GM12878 (cell line): ENCODE results near the gene CACNA2D2. TPM values are rescaled to one million over a fixed set of nuclear protein-coding genes. Genes with fewer than 3 reads are reported as not detected.

Experiments
- ATAC-seq: fragments of 200-7000 bp; cut with Tn5 transposase; 3 replicates; pipeline ENCODE4 v1.9.1; 2020; ENCODE audit warnings: mild to moderate bottlenecking, moderate library complexity
- BruUV-seq: library from RNA; stranded (reverse); fragments of 400-500 nt; replicated peaks from 2 replicates; lab custom pipeline; 2021; lab: Mats Ljungman, UMichigan
- CTCF ChIA-PET: fragments of 300-600 bp; sonication (Branson Sonifier 250); formaldehyde crosslinking; extraction: SDS; loops from one replicate; lab custom pipeline; 2021; ENCODE audit warnings: inconsistent platforms; lab: Yijun Ruan, JAX
- POLR2A ChIA-PET: fragments of 350-600 bp; formaldehyde crosslinking; extraction: SDS; loops from one replicate; lab custom pipeline; 2021; ENCODE audit warnings: inconsistent platforms; lab: Charles Lee
- RAD21 ChIA-PET: fragments of 300-600 bp; sonication (Branson Sonifier 250); formaldehyde crosslinking; loops from one replicate; lab custom pipeline; 2023; ENCODE audit warnings: antibody characterized with exemption; ENCODE audit not compliant: unreplicated experiment; lab: Charles Lee
- SMC1A ChIA-PET: fragments of 300-600 bp; sonication (Branson Sonifier 250); formaldehyde crosslinking; loops from one replicate; lab custom pipeline; 2023; ENCODE audit not compliant: unreplicated experiment, uncharacterized antibody; lab: Charles Lee
- DNase-seq: peaks from one replicate; pipeline ENCODE4 v3.0.0-alpha.2; 2011; ENCODE audit warnings: low read depth, low spot score
- FAIRE-seq: peaks from 3 replicates; lab custom pipeline; 2011; peaks lifted over from hg19 to GRCh38; lab: Jason Lieb, UNC
- H2AFZ ChIP-seq: 2 replicates; pipeline ENCODE4 v1.6.0; 2011; ENCODE audit warnings: low read depth, low read length, control low read depth; ENCODE audit not compliant: control insufficient read depth
- H3K27ac ChIP-seq: 2 replicates; pipeline ENCODE4 v1.5.1; 2011; ENCODE audit warnings: control low read depth; ENCODE audit not compliant: control insufficient read depth, insufficient read depth
- H3K27me3 ChIP-seq, 2 experiments: replicated peaks in 1 of 2; 2 replicates each; pipeline versions ENCODE4 v1.6.0 to v1.6.1; 2011; ENCODE audit warnings: low read length in 1 of 2; ENCODE audit not compliant: control insufficient read depth in 2 of 2, insufficient read depth in 2 of 2
- H3K36me3 ChIP-seq, 2 experiments: 2 replicates each; pipeline ENCODE4 v1.5.1; 2011; ENCODE audit warnings: low read length in 1 of 2; ENCODE audit not compliant: control insufficient read depth in 2 of 2, insufficient read depth in 2 of 2
- H3K4me1 ChIP-seq: 2 replicates; pipeline ENCODE4 v1.6.1; 2011; ENCODE audit warnings: mild to moderate bottlenecking, low read length, moderate library complexity, mixed read lengths; ENCODE audit not compliant: control insufficient read depth, insufficient read depth
- H3K4me2 ChIP-seq: 2 replicates; pipeline ENCODE4 v1.6.0; 2011; ENCODE audit warnings: control low read depth; ENCODE audit not compliant: control insufficient read depth, insufficient read depth
- H3K4me3 ChIP-seq: fragments of 200-600 bp; sonication (generic); 2 replicates; pipeline ENCODE4 v1.5.1; 2016
- H3K79me2 ChIP-seq: 2 replicates; pipeline ENCODE4 v1.6.0; 2011; ENCODE audit warnings: low read length; ENCODE audit not compliant: control insufficient read depth, insufficient read depth
- H3K9ac ChIP-seq: 2 replicates; pipeline ENCODE4 v1.8.0; 2011; ENCODE audit warnings: low read length, control low read depth, mixed read lengths; ENCODE audit not compliant: control insufficient read depth, insufficient read depth
- H3K9me3 ChIP-seq: replicated peaks from 3 replicates; pipeline ENCODE4 v1.5.1; 2011; ENCODE audit warnings: mild to moderate bottlenecking, low read length; ENCODE audit not compliant: control insufficient read depth, insufficient read depth
- H4K20me1 ChIP-seq: 2 replicates; pipeline ENCODE4 v1.6.0; 2011; ENCODE audit not compliant: control insufficient read depth, insufficient read depth
- ATF2 ChIP-seq: IDR thresholded peaks from 2 replicates; pipeline ENCODE4 v1.6.1; 2012; ENCODE audit warnings: low read length, inconsistent platforms
- BHLHE40 ChIP-seq, 2 experiments: fragments of 450-650 bp in 1 of 2; IDR thresholded peaks; 2 replicates each; pipeline ENCODE4 v1.6.1; 2011 to 2017; ENCODE audit warnings: low read depth in 2 of 2, borderline replicate concordance in 1 of 2, improper control_type of control experiment in 1 of 2, low read length in 1 of 2, mild to moderate bottlenecking in 1 of 2
- CHD1 ChIP-seq: IDR thresholded peaks from 2 replicates; pipeline ENCODE4 v1.6.1; 2012; ENCODE audit warnings: low read depth, low read length, improper control_type of control experiment
- CREB1 ChIP-seq: IDR thresholded peaks from 2 replicates; pipeline ENCODE4 v1.6.1; 2012; ENCODE audit warnings: low read depth, mild to moderate bottlenecking, inconsistent platforms
- DPF2 ChIP-seq: fragments of 450-650 bp; IDR thresholded peaks from 2 replicates; pipeline ENCODE4 v1.6.1; 2017; ENCODE audit warnings: mild to moderate bottlenecking
- MEF2B ChIP-seq: fragments of 450-650 bp; IDR thresholded peaks from 2 replicates; pipeline ENCODE4 v1.6.1; 2018; ENCODE audit warnings: mild to moderate bottlenecking, moderate library complexity; ENCODE audit not compliant: partially characterized antibody, poor library complexity, severe bottlenecking
- MLLT1 ChIP-seq: fragments of 450-650 bp; IDR thresholded peaks from 2 replicates; pipeline ENCODE4 v1.6.1; 2016; ENCODE audit warnings: mild to moderate bottlenecking
- SUZ12 ChIP-seq: fragments of 200-600 bp; sonication (generic); IDR thresholded peaks from one replicate; pipeline ENCODE4 v1.6.1; 2018; ENCODE audit warnings: antibody characterized with exemption, mild to moderate bottlenecking; ENCODE audit not compliant: unreplicated experiment
- ZNF384 ChIP-seq: IDR thresholded peaks from 2 replicates; pipeline ENCODE4 v1.6.1; 2012; ENCODE audit warnings: low read depth, mild to moderate bottlenecking, low read length, improper control_type of control experiment, borderline replicate concordance
- WGBS: methylation state at CpG from one replicate; pipeline ENCODE4 v1.1.6; 2016; ENCODE audit warnings: low lambda C conversion rate; ENCODE audit not compliant: insufficient replicate concordance, insufficient coverage; ENCODE audit errors: missing lambda C conversion rate; 5-methylcytosine and 5-hydroxymethylcytosine counted together
- in situ Hi-C: fragments of 300-500 bp; cut with MboI; formaldehyde crosslinking; loops from 9 replicates; pipeline ENCODE4 v1.14.3; 2018; ENCODE audit warnings: mixed read lengths
- intact Hi-C: fragments of 100-400 bp; cut with micrococcal nuclease; formaldehyde crosslinking; loops from one replicate; pipeline ENCODE4 v1.14.2; 2022; ENCODE audit not compliant: unreplicated experiment
- polyA plus RNA-seq, 11 experiments: library from polyadenylated mRNA; depleted of rRNA in 4 of 11; unstranded in 6 of 11; stranded (reverse) in 5 of 11; fragments of >200 nt; fragmentation: Nextera tagmentation in 4 of 11; fragmentation: Illumina TruSeq in 1 of 11; extraction: Ambion mirVana in 4 of 11; extraction: Trizol in 1 of 11; gene quantifications; 1 replicate in 1 of 11; 2 replicates in 10 of 11; pipeline versions ENCODE4 v1.2.1 to v1.2.3, GENCODE V29; 2011 to 2016; ENCODE audit warnings: inconsistent platforms in 2 of 11, missing spikeins in 2 of 11, low read depth in 1 of 11
- total RNA-seq, 4 experiments: library from RNA; depleted of rRNA in 3 of 4; stranded (reverse); fragments of >200 nt in 3 of 4; fragmentation: Illumina TruSeq in 1 of 4; extraction: Trizol in 1 of 4; gene quantifications; 2 replicates each; pipeline versions ENCODE4 v1.2.1 to v1.2.3, GENCODE V29; 2013 to 2021

Gene CACNA2D2
- total and polyA plus RNA-seq, 10 of the 15 experiments (the other 5 are each of a cell fraction or from before 2014, with no cell fraction given), result 0.03 to 0.07 TPM; not detected in 8

- peaks cover 2% of the 10 kb centered on the region; the same call in 1 of the 2 replicates for H4K20me1 ChIP-seq
- H3K27ac ChIP-seq, result no peak overlapping the region
- no peak overlapping the region for H3K9ac ChIP-seq
- DNase-seq (no peak), ATAC-seq (no peak), FAIRE-seq (no peak)
- intact Hi-C loops, result no loop called here
- CTCF ChIA-PET, result interaction anchor here (0.5 to 2.7 kb wide), 4 partner anchors 9 to 718 kb away, joined by 3 to 12 read pairs (median 3); partner anchors contain the start of gene ZMYND10
- no peak overlapping the region for H3K4me2 ChIP-seq
- POLR2A ChIA-PET, result no interaction called here
- H3K4me1 ChIP-seq, result peaks cover 30% of the 10 kb centered on the region
- no peak overlapping the region for H3K4me3 ChIP-seq
- WGBS, result 95% methylated on average over 5 of the region's 5 CpGs
- H3K36me3 ChIP-seq, result peaks cover 8 to 26% of the 10 kb centered on the region in 2 experiments; a peak in 2 of 4 replicates
- no peaks in the 10 kb centered on the region for H3K27me3 ChIP-seq
- BruUV-seq, result no TSS peak
- TF ChIP-seq MLLT1 (no peak), MEF2B (no peak), BHLHE40 (IDR thresholded peaks at IDR 0.05; ENCODE audit: borderline replicate concordance in 1 of 2, low read depth in 2 of 2, low read length in 1 of 2) (no peak), ATF2 (no peak), DPF2 (no peak), CREB1 (no peak), ZNF384 (no peak), CHD1 (no peak), SUZ12 (no peak)
- SMC1A ChIA-PET, result interaction anchor here (0.5 to 1.1 kb wide), 3 partner anchors 15 to 1033 kb away, joined by 3 read pairs; no protein-coding TSS in a partner anchor
- in situ Hi-C loops, result loop anchor here (10.0 kb wide), 1 partner anchor 1031 kb away; the partner anchor contains the start of gene MANF
- peaks cover 52% of the 10 kb centered on the region for H3K79me2 ChIP-seq
- RAD21 ChIA-PET, result interaction anchor here (0.6 kb wide), 1 partner anchor 104 kb away, joined by 3 read pairs; no protein-coding TSS in a partner anchor
- H3K9me3 ChIP-seq, result no peaks in the 10 kb centered on the region
- no peak overlapping the region for H2AFZ ChIP-seq
Measured at GRCh38 chr3:50354186-50354764, 149.2 kb downstream of the CACNA2D2 start.
